ENCODE data around the gene SLC9A9. TPM values are rescaled to one million over a fixed set of nuclear protein-coding genes. Genes with fewer than 3 reads are reported as not detected.

Gene SLC9A9
- polyA plus RNA-seq, 1 donor from 2014 or later = 0.54 TPM

DNA sequence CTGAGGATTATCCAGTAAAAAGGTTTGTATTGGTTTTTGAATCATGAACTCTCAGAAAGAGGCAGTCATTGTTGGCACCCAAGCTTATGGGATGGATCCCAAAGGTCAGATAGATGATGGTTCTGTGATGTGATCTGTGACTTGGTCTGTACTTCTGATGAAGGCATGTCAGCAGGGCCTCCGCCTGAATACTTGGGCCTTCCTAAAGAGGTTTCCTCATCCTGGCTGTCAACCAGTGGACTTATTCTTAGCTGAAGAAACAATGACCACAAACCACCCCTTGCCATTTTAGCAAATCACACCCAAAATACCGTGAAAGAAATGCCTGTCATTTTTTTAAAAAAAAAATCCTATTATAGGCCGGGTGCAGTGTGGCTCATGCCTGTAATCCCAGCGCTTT is 48.2 kb upstream of the SLC9A9 start:
- H3K9ac ChIP-seq (ENCODE audit: low read length) = no peak overlapping the region
- H4K20me1 ChIP-seq (ENCODE audit: insufficient read depth) = no peaks in the 10 kb centered on the region
- no peaks in the 10 kb centered on the region for H3K9me3 ChIP-seq (ENCODE audit: low read length)
- no peaks in the 10 kb centered on the region for H3K79me2 ChIP-seq (replicated peaks; ENCODE audit: insufficient read depth, low read length)
- H3K36me3 ChIP-seq (ENCODE audit: insufficient read depth, low read length) = no peaks in the 10 kb centered on the region
- H3K27me3 ChIP-seq (ENCODE audit: insufficient read depth, low read depth, low read length) = no peaks in the 10 kb centered on the region
- no peaks in the 10 kb centered on the region for H3K9me2 ChIP-seq (ENCODE audit: insufficient read depth, low read length)
- H3F3A ChIP-seq (ENCODE audit: insufficient read depth, low read length, poor library complexity, severe bottlenecking) = peaks cover 5% of the 10 kb centered on the region
- TF ChIP-seq SMC3 (conservative IDR thresholded peaks at IDR 0.05; ENCODE audit: poor library complexity) = no peak
- no peak for TF ChIP-seq TAF1 (IDR thresholded peaks at IDR 0.05; ENCODE audit: low read depth)
- no peak for TF ChIP-seq EP300 (conservative IDR thresholded peaks at IDR 0.05; ENCODE audit: poor library complexity, severe bottlenecking)
- no peak for TF ChIP-seq RAD21 (conservative IDR thresholded peaks at IDR 0.05)
- H3K4me2 ChIP-seq (ENCODE audit: low read length) = no peak overlapping the region
- no peak overlapping the region for H3K27ac ChIP-seq (ENCODE audit: low read length)
- H2AFZ ChIP-seq (ENCODE audit: low read depth, low read length) = no peak overlapping the region
- H3K4me3 ChIP-seq (ENCODE audit: low read length) = no peak overlapping the region

- H2AFZ ChIP-seq (ENCODE audit: low read depth, low read length) = no peak overlapping the region
- no peaks in the 10 kb centered on the region for H3K36me3 ChIP-seq (ENCODE audit: insufficient read depth, low read length)
- no peaks in the 10 kb centered on the region for H3K9me2 ChIP-seq (ENCODE audit: insufficient read depth, low read length)
- no peak overlapping the region for H3K4me2 ChIP-seq (ENCODE audit: low read length)
- H3F3A ChIP-seq (ENCODE audit: insufficient read depth, low read length, poor library complexity, severe bottlenecking) = peaks cover 5% of the 10 kb centered on the region
- no peaks in the 10 kb centered on the region for H4K20me1 ChIP-seq (ENCODE audit: insufficient read depth)
- no peak overlapping the region for H3K9ac ChIP-seq (ENCODE audit: low read length)
- H3K27me3 ChIP-seq (ENCODE audit: insufficient read depth, low read depth, low read length) = no peaks in the 10 kb centered on the region
- H3K4me3 ChIP-seq (ENCODE audit: low read length) = no peak overlapping the region
- H3K27ac ChIP-seq (ENCODE audit: low read length) = no peak overlapping the region
- H3K9me3 ChIP-seq (ENCODE audit: low read length) = no peaks in the 10 kb centered on the region
- H3K79me2 ChIP-seq (replicated peaks; ENCODE audit: insufficient read depth, low read length) = no peaks in the 10 kb centered on the region
- TF ChIP-seq EZH2 (IDR thresholded peaks at IDR 0.05; ENCODE audit: borderline replicate concordance, insufficient read depth, low read length, poor library complexity, severe bottlenecking) (no peak), REST (IDR thresholded peaks at IDR 0.05; ENCODE audit: borderline replicate concordance) (no peak), SMC3 (conservative IDR thresholded peaks at IDR 0.05; ENCODE audit: poor library complexity) (peak; percentile 74), RAD21 (conservative IDR thresholded peaks at IDR 0.05) (peak; percentile 78), CTCF (IDR thresholded peaks at IDR 0.05; ENCODE audit: poor library complexity, severe bottlenecking) (peak; percentile 65), EP300 (conservative IDR thresholded peaks at IDR 0.05; ENCODE audit: poor library complexity, severe bottlenecking) (no peak)
Measured at GRCh38 chr3:143895805-143896204, 47.5 kb upstream of the SLC9A9 start.

DNA sequence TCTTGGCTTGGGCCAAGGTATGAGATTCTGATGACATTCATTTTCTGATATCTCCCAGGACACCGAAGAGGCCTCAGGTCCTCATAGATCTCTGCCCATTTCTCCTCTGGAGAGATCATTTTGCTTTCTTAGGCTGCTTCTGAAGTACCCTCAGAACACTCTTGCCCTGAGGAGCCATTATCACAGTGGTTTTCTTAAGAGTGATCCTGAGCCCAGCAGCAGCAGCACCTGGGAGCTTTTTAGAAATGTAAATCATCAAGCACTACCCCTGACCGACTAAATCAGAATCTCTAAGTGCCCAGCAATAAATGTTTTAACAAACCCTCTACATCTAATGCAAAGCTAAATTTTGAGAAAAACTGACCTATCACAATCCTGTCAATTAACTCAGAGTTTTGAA is 40.6 kb upstream of the SLC9A9 start:
- H3K36me3 ChIP-seq (ENCODE audit: insufficient read depth, low read length) = no peaks in the 10 kb centered on the region
- no peaks in the 10 kb centered on the region for H4K20me1 ChIP-seq (ENCODE audit: insufficient read depth)
- no peaks in the 10 kb centered on the region for H3K27me3 ChIP-seq (ENCODE audit: insufficient read depth, low read depth, low read length)
- H3K4me3 ChIP-seq (ENCODE audit: low read length) = no peak overlapping the region
- H3K27ac ChIP-seq (ENCODE audit: low read length) = no peak overlapping the region
- H3K9me3 ChIP-seq (ENCODE audit: low read length) = no peaks in the 10 kb centered on the region
- H2AFZ ChIP-seq (ENCODE audit: low read depth, low read length) = no peak overlapping the region
- no peaks in the 10 kb centered on the region for H3F3A ChIP-seq (ENCODE audit: insufficient read depth, low read length, poor library complexity, severe bottlenecking)
- H3K79me2 ChIP-seq (replicated peaks; ENCODE audit: insufficient read depth, low read length) = no peaks in the 10 kb centered on the region
- no peak overlapping the region for H3K4me2 ChIP-seq (ENCODE audit: low read length)
- no peak overlapping the region for H3K9ac ChIP-seq (ENCODE audit: low read length)
- H3K9me2 ChIP-seq (ENCODE audit: insufficient read depth, low read length) = no peaks in the 10 kb centered on the region
- no peak for TF ChIP-seq EZH2 (IDR thresholded peaks at IDR 0.05; ENCODE audit: borderline replicate concordance, insufficient read depth, low read length, poor library complexity, severe bottlenecking)
- no peak for TF ChIP-seq REST (IDR thresholded peaks at IDR 0.05; ENCODE audit: borderline replicate concordance)
- TF ChIP-seq SMC3 (conservative IDR thresholded peaks at IDR 0.05; ENCODE audit: poor library complexity) = no peak
- no peak for TF ChIP-seq CTCF (IDR thresholded peaks at IDR 0.05; ENCODE audit: poor library complexity, severe bottlenecking)
- TF ChIP-seq TAF1 (IDR thresholded peaks at IDR 0.05; ENCODE audit: low read depth) = no peak
